Hepatocyte (in vitro differentiated cells): ENCODE data around the gene SORCS2. TPM values are rescaled to one million over a fixed set of nuclear protein-coding genes. Genes with fewer than 3 reads are reported as not detected.

ENCODE experiments used
- DNase-seq: peaks from one replicate; pipeline ENCODE4 v3.0.0-alpha.2; 2016; ENCODE audit warnings: low spot score
- H2AFZ ChIP-seq: fragments of 200-600 bp; sonication (generic); 2 replicates; pipeline ENCODE4 v1.6.0; 2016; ENCODE audit warnings: antibody characterized with exemption, mild to moderate bottlenecking
- H3K27ac ChIP-seq: fragments of 200-600 bp; sonication (generic); 2 replicates; pipeline ENCODE4 v1.5.1; 2016; ENCODE audit warnings: mild to moderate bottlenecking
- H3K27me3 ChIP-seq: fragments of 200-600 bp; sonication (generic); 2 replicates; pipeline ENCODE4 v1.6.1; 2016
- H3K36me3 ChIP-seq: fragments of 200-600 bp; sonication (generic); replicated peaks from 2 replicates; pipeline ENCODE4 v1.5.1; 2016; ENCODE audit warnings: low read depth; ENCODE audit not compliant: insufficient read depth
- H3K4me1 ChIP-seq: fragments of 200-600 bp; sonication (generic); 2 replicates; pipeline ENCODE4 v1.5.1; 2016; ENCODE audit warnings: mild to moderate bottlenecking, moderate library complexity; ENCODE audit not compliant: insufficient read depth
- H3K4me2 ChIP-seq: fragments of 200-600 bp; sonication (generic); 2 replicates; pipeline ENCODE4 v1.6.0; 2016
- H3K4me3 ChIP-seq: fragments of 200-600 bp; sonication (generic); 2 replicates; pipeline ENCODE4 v1.5.1; 2016; ENCODE audit warnings: mild to moderate bottlenecking
- H3K79me2 ChIP-seq: fragments of 200-600 bp; sonication (generic); 2 replicates; pipeline ENCODE4 v1.6.0; 2017; ENCODE audit warnings: mild to moderate bottlenecking
- H3K9me2 ChIP-seq: fragments of 200-600 bp; sonication (generic); replicated peaks from 2 replicates; pipeline ENCODE4 v1.6.0; 2017; ENCODE audit warnings: mild to moderate bottlenecking; ENCODE audit not compliant: insufficient read depth
- H3K9me3 ChIP-seq: fragments of 200-600 bp; sonication (generic); 2 replicates; pipeline ENCODE4 v1.5.1; 2016; ENCODE audit warnings: low read depth, mild to moderate bottlenecking
- H4K20me1 ChIP-seq: fragments of 200-600 bp; sonication (generic); 2 replicates; pipeline ENCODE4 v1.6.0; 2016; ENCODE audit warnings: mild to moderate bottlenecking; ENCODE audit not compliant: insufficient read depth, poor library complexity, severe bottlenecking
- EZH2 ChIP-seq: fragments of 200-600 bp; sonication (generic); IDR thresholded peaks from 2 replicates; pipeline ENCODE4 v1.6.1; 2016; ENCODE audit warnings: antibody characterized with exemption, mild to moderate bottlenecking, borderline replicate concordance
- EZH2phosphoT487 ChIP-seq: fragments of 200-600 bp; sonication (generic); IDR thresholded peaks from one replicate; pipeline ENCODE4 v1.6.1; 2018; ENCODE audit warnings: antibody characterized with exemption, mild to moderate bottlenecking, low read depth, moderate library complexity; ENCODE audit not compliant: unreplicated experiment, severe bottlenecking
- WGBS: methylation state at CpG from one replicate; pipeline ENCODE4 v1.1.6; 2016; ENCODE audit warnings: low lambda C conversion rate; ENCODE audit errors: missing lambda C conversion rate; 5-methylcytosine and 5-hydroxymethylcytosine counted together
- polyA plus RNA-seq: library from polyadenylated mRNA; unstranded; fragments of >200 nt; fragmentation: Nextera tagmentation; extraction: Ambion mirVana; gene quantifications from 2 replicates; pipeline ENCODE4 v1.2.1, GENCODE V29; 2016
- total RNA-seq: library from RNA; depleted of rRNA; stranded (reverse); fragments of >200 nt; gene quantifications from 2 replicates; pipeline ENCODE4 v1.2.3, GENCODE V29; 2014
- TF ChIP-seq, protein P1 (sequence below): fragments of 200-600 bp; sonication (generic); IDR thresholded peaks from 2 replicates; pipeline ENCODE4 v1.5.1; 2016; ENCODE audit warnings: antibody characterized with exemption, mild to moderate bottlenecking; ENCODE audit not compliant: poor library complexity

SORCS2 gene
- total and polyA plus RNA-seq, 2 experiments from 2014 or later: 1.6 to 4.8 TPM

DNA sequence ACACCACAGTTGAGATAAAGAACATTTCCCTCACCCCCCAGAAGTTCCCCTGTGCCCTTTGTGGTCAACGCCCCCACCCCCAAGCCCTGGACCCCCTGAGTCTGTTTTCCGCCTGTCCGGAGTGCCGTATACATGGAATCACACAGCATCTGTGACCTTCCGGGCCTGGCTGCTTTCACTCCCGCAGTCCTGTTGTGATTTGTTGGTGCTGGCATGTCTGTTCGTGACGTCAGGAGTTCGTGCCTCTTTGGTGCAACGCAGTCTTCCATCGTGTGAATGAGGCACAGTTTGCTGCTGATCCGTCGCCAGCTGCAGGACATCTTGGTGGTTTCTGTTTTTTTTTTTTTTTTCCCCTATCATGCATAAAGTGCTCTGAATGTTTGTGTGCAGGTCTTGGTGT lies 180.3 kb downstream of the SORCS2 start:
- Histone ChIP-seq H3K4me3 (no peak overlapping the region), H3K27ac (no peak overlapping the region), H4K20me1 (no peaks in the 10 kb centered on the region), H3K79me2 (no peaks in the 10 kb centered on the region), H2AFZ (no peak overlapping the region), H3K9me2 (no peaks in the 10 kb centered on the region), H3K4me1 (no peaks in the 10 kb centered on the region), H3K9me3 (no peaks in the 10 kb centered on the region), H3K27me3 (no peaks in the 10 kb centered on the region), H3K36me3 (no peaks in the 10 kb centered on the region), H3K4me2 (no peak overlapping the region)
- DNase-seq: no peak
- 91% methylated on average over 13 of the region's 13 CpGs for WGBS
- TF ChIP-seq, protein P1, sequence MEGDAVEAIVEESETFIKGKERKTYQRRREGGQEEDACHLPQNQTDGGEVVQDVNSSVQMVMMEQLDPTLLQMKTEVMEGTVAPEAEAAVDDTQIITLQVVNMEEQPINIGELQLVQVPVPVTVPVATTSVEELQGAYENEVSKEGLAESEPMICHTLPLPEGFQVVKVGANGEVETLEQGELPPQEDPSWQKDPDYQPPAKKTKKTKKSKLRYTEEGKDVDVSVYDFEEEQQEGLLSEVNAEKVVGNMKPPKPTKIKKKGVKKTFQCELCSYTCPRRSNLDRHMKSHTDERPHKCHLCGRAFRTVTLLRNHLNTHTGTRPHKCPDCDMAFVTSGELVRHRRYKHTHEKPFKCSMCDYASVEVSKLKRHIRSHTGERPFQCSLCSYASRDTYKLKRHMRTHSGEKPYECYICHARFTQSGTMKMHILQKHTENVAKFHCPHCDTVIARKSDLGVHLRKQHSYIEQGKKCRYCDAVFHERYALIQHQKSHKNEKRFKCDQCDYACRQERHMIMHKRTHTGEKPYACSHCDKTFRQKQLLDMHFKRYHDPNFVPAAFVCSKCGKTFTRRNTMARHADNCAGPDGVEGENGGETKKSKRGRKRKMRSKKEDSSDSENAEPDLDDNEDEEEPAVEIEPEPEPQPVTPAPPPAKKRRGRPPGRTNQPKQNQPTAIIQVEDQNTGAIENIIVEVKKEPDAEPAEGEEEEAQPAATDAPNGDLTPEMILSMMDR: no peak
- no peak for TF ChIP-seq EZH2
- TF ChIP-seq EZH2phosphoT487: no peak

DNA sequence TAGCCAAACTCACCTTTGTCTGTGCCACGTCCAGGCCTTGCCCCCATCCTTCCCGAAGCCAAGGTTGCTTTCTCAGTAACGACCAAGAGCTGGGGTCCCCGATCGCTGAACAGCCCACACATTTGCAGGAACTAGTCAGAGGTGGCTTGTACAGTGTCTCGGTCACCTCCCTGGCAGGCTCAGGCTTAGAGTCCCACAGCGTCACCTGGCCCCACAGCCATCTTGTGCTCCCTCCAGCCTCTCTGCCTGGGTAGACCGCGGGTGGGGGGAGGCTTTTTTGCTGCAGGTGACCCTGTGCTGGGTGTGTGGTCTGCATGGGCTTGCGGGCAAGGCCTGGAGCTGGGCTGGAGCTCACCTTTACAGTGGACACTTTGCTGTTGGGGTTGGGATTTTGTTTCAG lies 182.2 kb downstream of the SORCS2 start:
- no peaks in the 10 kb centered on the region for H3K9me2 ChIP-seq
- H3K27ac ChIP-seq: no peak overlapping the region
- no peak overlapping the region for H3K4me2 ChIP-seq
- H3K27me3 ChIP-seq: no peaks in the 10 kb centered on the region
- H3K79me2 ChIP-seq: no peaks in the 10 kb centered on the region
- H3K36me3 ChIP-seq: no peaks in the 10 kb centered on the region
- TF ChIP-seq, protein P1: no peak
- TF ChIP-seq EZH2 (no peak), EZH2phosphoT487 (no peak)
- no peak overlapping the region for H2AFZ ChIP-seq
- DNase-seq: no peak
- 95% methylated on average over 10 of the region's 10 CpGs for WGBS
- no peaks in the 10 kb centered on the region for H3K4me1 ChIP-seq
- no peak overlapping the region for H3K4me3 ChIP-seq
- no peaks in the 10 kb centered on the region for H4K20me1 ChIP-seq
- no peaks in the 10 kb centered on the region for H3K9me3 ChIP-seq

DNA sequence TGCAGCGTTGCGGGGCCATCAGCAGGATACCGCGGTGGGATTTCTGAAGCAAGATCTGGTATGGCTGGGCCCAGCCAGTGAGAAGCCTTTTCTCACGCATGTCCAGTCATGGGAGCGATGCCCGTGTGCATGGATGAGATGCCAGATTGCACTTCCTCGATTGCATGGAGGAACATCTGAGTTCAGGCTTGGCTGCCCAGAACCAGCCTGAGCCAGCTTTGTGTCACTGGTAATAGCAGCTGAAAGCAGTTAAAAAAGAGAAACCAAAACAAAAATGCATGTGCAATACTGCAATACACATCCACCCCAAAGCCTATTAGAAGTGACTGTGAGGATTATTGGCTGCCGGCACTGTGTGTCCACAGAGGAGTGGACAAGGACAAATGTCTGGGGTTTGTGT lies 183.1 kb downstream of the SORCS2 start:
- Histone ChIP-seq H3K4me1 (no peaks in the 10 kb centered on the region), H3K9me3 (no peaks in the 10 kb centered on the region), H2AFZ (no peak overlapping the region), H3K4me3 (no peak overlapping the region), H3K79me2 (no peaks in the 10 kb centered on the region), H3K4me2 (no peak overlapping the region), H3K27me3 (no peaks in the 10 kb centered on the region), H3K27ac (no peak overlapping the region), H3K36me3 (no peaks in the 10 kb centered on the region), H3K9me2 (no peaks in the 10 kb centered on the region), H4K20me1 (no peaks in the 10 kb centered on the region)
- WGBS: 83% methylated on average over 9 of the region's 9 CpGs
- DNase-seq: no peak
- TF ChIP-seq EZH2phosphoT487: no peak
- TF ChIP-seq, protein P1: no peak
- TF ChIP-seq EZH2: no peak
